ENCODE measurements around the gene C17orf50. TPM values are rescaled to one million over a fixed set of nuclear protein-coding genes. Genes with fewer than 3 reads are reported as not detected.

C17orf50 gene
- polyA plus RNA-seq, 2 of the 4 experiments (the other 2 are of a cell fraction): 0.19 to 0.22 TPM

DNA sequence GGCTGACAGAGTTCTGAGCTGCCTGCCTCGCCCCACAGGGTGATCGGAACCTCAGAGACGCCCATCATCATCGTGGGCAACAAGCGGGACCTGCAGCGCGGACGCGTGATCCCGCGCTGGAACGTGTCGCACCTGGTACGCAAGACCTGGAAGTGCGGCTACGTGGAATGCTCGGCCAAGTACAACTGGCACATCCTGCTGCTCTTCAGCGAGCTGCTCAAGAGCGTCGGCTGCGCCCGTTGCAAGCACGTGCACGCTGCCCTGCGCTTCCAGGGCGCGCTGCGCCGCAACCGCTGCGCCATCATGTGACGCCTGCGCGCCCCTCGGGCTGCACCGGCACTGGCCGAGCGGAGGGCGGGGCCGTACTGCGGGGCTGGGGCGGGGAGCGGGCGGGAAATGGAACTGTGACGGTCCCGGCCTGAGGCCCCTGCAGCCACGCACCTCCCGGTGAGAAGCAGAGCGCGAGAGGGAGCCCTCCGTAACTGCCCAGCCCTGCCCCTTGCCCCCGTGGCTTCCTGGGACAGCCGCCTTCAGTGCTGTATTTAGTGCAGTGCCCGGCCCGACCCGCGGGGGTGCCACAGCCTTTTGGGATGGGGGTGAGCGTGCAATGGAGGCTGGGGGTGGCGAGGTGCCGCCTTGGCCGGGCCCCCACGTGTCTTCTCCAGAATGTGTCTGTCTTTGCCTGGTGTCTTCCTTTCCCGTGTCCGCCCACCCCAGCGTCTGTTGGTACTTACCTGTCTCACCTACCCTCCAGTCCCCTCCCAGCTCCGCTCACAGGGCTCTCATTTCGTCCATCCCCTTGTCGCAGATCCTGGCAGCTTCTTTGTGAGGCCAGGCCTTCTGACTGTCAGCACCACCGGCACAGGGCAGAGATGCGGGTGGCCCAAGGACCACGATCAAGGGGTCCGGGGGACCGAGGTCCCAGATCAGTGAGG is 19.4 kb upstream of the C17orf50 start (continued):
- TF ChIP-seq, protein P1, sequence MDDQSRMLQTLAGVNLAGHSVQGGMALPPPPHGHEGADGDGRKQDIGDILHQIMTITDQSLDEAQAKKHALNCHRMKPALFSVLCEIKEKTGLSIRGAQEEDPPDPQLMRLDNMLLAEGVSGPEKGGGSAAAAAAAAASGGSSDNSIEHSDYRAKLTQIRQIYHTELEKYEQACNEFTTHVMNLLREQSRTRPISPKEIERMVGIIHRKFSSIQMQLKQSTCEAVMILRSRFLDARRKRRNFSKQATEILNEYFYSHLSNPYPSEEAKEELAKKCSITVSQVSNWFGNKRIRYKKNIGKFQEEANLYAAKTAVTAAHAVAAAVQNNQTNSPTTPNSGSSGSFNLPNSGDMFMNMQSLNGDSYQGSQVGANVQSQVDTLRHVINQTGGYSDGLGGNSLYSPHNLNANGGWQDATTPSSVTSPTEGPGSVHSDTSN (IDR thresholded peaks at IDR 0.05): no peak
- no peak for TF ChIP-seq ATOH8 (CRISPR knock-in tag; IDR thresholded peaks at IDR 0.05; ENCODE audit: low read depth)

- FAIRE-seq (no peak), DNase-seq (ENCODE audit: low read depth in 1 of 2, low spot score in 1 of 2) (no peak), ATAC-seq (no peak)
- POLR2A ChIA-PET: no interaction called here
- no peaks in the 10 kb centered on the region for H3K9me3 ChIP-seq
- H3K4me2 ChIP-seq: no peak overlapping the region
- 49% methylated on average over 7 of the region's 7 CpGs for WGBS (ENCODE audit: missing lambda C conversion rate)
- CTCF ChIA-PET: interaction anchor here (0.6 to 34.8 kb wide), 5 partner anchors 3 to 130 kb away, joined by 3 to 1116 read pairs (median 377); partner anchors contain the start of genes C17orf50, GAS2L2 and RASL10B
- no peak for TF ChIP-seq E2F6 (IDR thresholded peaks at IDR 0.05; ENCODE audit: borderline replicate concordance, low read depth)
- no peak for TF ChIP-seq RARB (CRISPR knock-in tag; IDR thresholded peaks at IDR 0.05)
- TF ChIP-seq KDM5A (IDR thresholded peaks at IDR 0.05): no peak
- TF ChIP-seq, protein P2, sequence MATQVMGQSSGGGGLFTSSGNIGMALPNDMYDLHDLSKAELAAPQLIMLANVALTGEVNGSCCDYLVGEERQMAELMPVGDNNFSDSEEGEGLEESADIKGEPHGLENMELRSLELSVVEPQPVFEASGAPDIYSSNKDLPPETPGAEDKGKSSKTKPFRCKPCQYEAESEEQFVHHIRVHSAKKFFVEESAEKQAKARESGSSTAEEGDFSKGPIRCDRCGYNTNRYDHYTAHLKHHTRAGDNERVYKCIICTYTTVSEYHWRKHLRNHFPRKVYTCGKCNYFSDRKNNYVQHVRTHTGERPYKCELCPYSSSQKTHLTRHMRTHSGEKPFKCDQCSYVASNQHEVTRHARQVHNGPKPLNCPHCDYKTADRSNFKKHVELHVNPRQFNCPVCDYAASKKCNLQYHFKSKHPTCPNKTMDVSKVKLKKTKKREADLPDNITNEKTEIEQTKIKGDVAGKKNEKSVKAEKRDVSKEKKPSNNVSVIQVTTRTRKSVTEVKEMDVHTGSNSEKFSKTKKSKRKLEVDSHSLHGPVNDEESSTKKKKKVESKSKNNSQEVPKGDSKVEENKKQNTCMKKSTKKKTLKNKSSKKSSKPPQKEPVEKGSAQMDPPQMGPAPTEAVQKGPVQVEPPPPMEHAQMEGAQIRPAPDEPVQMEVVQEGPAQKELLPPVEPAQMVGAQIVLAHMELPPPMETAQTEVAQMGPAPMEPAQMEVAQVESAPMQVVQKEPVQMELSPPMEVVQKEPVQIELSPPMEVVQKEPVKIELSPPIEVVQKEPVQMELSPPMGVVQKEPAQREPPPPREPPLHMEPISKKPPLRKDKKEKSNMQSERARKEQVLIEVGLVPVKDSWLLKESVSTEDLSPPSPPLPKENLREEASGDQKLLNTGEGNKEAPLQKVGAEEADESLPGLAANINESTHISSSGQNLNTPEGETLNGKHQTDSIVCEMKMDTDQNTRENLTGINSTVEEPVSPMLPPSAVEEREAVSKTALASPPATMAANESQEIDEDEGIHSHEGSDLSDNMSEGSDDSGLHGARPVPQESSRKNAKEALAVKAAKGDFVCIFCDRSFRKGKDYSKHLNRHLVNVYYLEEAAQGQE (IDR thresholded peaks at IDR 0.05): no peak
- peaks cover 6% of the 10 kb centered on the region; the same call in 1 of the 3 replicates for H3K4me1 ChIP-seq
- H3K27ac ChIP-seq: no peak overlapping the region
- no peak overlapping the region for H3K4me3 ChIP-seq
Observed at GRCh38 chr17:35742496-35742895, 18.2 kb upstream of the C17orf50 start.

- WGBS (ENCODE audit: missing lambda C conversion rate): 47% methylated on average over 7 of the region's 7 CpGs
- no peaks in the 10 kb centered on the region for H3K9me3 ChIP-seq
- TF ChIP-seq RARB (CRISPR knock-in tag; IDR thresholded peaks at IDR 0.05): no peak
- TF ChIP-seq MAZ (IDR thresholded peaks at IDR 0.05; ENCODE audit: borderline replicate concordance, low read depth, low read length): no peak
- TF ChIP-seq EHF (CRISPR knock-in tag; IDR thresholded peaks at IDR 0.05): no peak
- no peak for TF ChIP-seq POLR2A (IDR thresholded peaks at IDR 0.05; ENCODE audit: low read length)
- TF ChIP-seq CHD4 (IDR thresholded peaks at IDR 0.05; ENCODE audit: borderline replicate concordance): no peak
- TF ChIP-seq ESRRA (IDR thresholded peaks at IDR 0.05; ENCODE audit: borderline replicate concordance, low read length): no peak
- TF ChIP-seq MAFK (IDR thresholded peaks at IDR 0.05; ENCODE audit: partially characterized antibody): no peak
- TF ChIP-seq CEBPB (IDR thresholded peaks at IDR 0.05): no peak
- no peak for TF ChIP-seq BHLHE40 (IDR thresholded peaks at IDR 0.05; ENCODE audit: low read depth, low read length)
- H3K4me3 ChIP-seq: no peak overlapping the region
- CTCF ChIA-PET: interaction anchor here (3.0 to 34.8 kb wide), 6 partner anchors 14 to 205 kb away, joined by 7 to 1116 read pairs (median 178); partner anchors contain the start of genes C17orf50, RASL10B and SLFN12L
- ATAC-seq (no peak), FAIRE-seq (no peak), DNase-seq (ENCODE audit: low read depth in 1 of 2, low spot score in 1 of 2) (no peak)
- H3K4me1 ChIP-seq: peaks cover 7% of the 10 kb centered on the region; the same call in 1 of the 3 replicates
- POLR2A ChIA-PET: no interaction called here
- H3K27ac ChIP-seq: no peak overlapping the region
- no peak overlapping the region for H3K4me2 ChIP-seq
Observed at GRCh38 chr17:35742896-35743477, 17.7 kb upstream of the C17orf50 start.

Measured in A549 (cell line).